ENCODE measurements around the gene RAB3IL1.

RAB3IL1 gene

DNA sequence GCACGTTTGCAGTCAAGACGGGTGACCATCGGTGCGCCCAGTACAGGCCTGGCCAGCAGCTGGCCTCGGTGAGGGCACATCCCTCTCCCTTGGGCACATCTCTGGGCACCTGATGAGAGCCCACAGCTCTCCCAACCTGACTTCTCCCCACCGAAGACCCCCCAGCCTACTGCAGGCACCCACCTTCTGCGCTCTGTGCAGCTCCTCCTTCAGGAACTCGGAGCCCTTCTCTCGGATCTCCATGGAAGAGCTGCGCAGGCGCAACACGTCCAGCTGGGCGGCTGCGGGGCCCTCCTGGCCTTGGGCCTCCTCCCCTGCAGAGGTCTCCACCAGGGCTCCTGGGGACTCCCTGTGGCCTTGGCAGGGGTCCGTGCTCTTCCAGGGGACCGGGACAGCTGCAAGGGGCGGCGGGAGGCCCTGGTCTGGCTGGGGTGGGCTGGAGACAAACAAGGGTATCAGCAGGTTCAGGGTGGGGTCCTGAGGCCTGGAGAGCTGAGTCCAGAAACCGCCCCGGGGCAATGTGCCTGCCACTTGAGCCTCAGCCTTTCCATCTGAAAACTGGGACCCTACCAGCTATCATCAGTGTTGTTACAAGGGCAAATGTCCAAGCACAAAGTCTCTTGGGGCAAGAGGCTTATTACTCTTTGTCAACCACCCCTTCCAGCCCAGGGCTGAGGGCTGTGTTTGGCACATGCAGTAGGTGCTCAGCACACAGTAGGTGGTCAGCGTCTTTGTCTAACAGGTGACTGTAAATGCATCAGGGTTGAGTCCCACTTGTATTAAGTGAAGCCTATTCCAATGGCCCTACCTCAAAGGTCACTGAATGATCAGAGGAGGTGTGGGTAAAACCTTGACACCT is 9.3 kb downstream of the RAB3IL1 start:
- H3K4me1 ChIP-seq (ENCODE audit: control insufficient read depth in 1 of 2, insufficient read depth in 2 of 2, low read length in 2 of 2) = peaks cover 9 to 33% of the 10 kb centered on the region in 2 donors
- H3K9me3 ChIP-seq (ENCODE audit: control insufficient read depth in 1 of 2, low read length in 2 of 2) = no peaks in the 10 kb centered on the region
- H3K27ac ChIP-seq (ENCODE audit: low read length) = no peak overlapping the region
- peaks cover 8 to 37% of the 10 kb centered on the region in 2 donors for H3K36me3 ChIP-seq (ENCODE audit: control insufficient read depth in 1 of 2, insufficient read depth in 2 of 2, low read length in 2 of 2)
- H3K27me3 ChIP-seq (ENCODE audit: low read depth, low read length) = no peaks in the 10 kb centered on the region
- no peak overlapping the region for H3K4me3 ChIP-seq (ENCODE audit: low read depth in 1 of 2, low read length in 2 of 2)

DNA sequence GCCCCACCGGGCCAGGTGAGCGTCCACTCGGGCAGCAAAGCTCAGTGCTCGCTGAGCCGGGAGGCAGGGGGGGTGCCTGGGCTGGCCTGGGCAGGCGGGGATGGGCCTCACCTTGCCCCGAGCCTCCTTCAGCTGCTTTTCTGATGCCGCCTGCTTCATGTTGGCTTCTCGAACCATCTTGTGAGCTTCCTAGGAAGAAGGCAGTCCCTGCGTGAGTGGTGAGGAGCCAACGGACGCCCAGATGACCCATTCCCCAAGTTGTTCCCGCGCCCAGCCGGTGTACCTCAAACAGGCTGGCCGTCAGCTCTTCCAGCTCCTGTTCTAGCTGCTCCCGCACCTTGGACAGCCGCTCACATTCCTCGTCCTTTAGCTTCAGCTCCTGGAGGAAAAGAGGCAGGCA is 10.1 kb downstream of the RAB3IL1 start:
- Histone ChIP-seq H3K36me3 (ENCODE audit: control insufficient read depth in 1 of 2, insufficient read depth in 2 of 2, low read length in 2 of 2) (peaks cover 8 to 44% of the 10 kb centered on the region in 2 donors), H3K4me1 (ENCODE audit: control insufficient read depth in 1 of 2, insufficient read depth in 2 of 2, low read length in 2 of 2) (peaks cover 9 to 26% of the 10 kb centered on the region in 2 donors), H3K27ac (ENCODE audit: low read length) (no peak overlapping the region), H3K4me3 (ENCODE audit: low read depth in 1 of 2, low read length in 2 of 2) (no peak overlapping the region), H3K27me3 (ENCODE audit: low read depth, low read length) (no peaks in the 10 kb centered on the region), H3K9me3 (ENCODE audit: control insufficient read depth in 1 of 2, low read length in 2 of 2) (no peaks in the 10 kb centered on the region)

DNA sequence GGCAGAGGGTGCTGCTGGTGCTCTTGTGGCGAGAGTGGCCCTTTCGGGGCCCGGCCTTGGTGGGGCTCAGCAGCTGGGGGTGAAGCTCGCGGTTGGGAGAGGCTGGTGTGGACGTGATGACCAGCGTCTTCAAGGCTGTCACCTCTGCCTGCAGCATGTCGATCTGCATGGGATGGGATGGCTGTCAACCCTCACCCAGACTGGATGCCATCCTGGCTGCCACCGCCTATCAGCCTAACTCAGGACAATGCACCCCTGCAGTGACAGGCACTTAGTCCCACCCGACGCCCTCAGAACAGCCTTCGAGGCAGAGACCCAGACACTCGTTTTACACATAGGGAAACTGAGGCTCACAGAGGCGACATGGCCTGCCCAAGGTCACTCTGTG is 10.8 kb downstream of the RAB3IL1 start:
- H3K36me3 ChIP-seq (ENCODE audit: control insufficient read depth in 1 of 2, insufficient read depth in 2 of 2, low read length in 2 of 2) = peaks cover 8 to 46% of the 10 kb centered on the region in 2 donors
- H3K27ac ChIP-seq (ENCODE audit: low read length) = no peak overlapping the region

DNA sequence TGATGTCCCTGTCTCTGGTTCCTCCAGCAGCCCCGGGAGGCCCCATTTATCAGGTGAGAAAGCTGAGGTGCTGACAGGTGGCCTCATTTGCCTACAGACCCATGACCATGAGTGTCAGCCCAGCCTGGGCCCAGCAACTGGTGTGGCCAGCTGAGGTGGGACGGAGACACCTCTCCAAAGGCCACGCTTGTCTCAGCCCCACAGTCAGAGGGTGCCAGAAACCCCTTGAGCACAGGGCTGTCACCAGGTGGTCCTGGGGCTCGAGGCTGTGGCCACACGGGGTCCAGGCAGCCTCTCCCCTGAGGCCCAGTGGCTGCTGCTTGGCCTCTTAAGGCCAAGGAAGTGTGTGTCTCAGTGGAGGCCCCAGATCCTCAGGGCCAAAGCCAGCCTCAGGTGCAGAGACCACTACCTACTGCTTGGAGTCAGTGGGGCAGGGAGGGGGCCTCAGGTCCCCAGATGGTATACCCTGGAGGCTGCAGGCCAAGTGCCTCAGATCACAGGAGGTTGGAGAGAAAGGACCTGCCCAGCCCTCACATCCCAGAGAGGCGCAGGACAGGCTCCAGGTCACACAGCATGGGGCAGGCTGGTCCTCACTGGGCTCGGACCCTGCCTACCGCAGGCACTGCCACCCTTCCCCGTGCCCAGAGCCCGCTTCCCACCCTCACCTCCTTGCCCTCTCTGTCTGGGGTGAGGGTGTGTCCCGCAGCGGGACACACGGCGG is 11.4 kb downstream of the RAB3IL1 start:
- no peak overlapping the region for H3K27ac ChIP-seq (ENCODE audit: low read length)
- H3K27me3 ChIP-seq (ENCODE audit: low read depth, low read length) = no peaks in the 10 kb centered on the region
- peaks cover 6 to 20% of the 10 kb centered on the region in 2 donors for H3K4me1 ChIP-seq (ENCODE audit: control insufficient read depth in 1 of 2, insufficient read depth in 2 of 2, low read length in 2 of 2)
- peaks cover 8 to 46% of the 10 kb centered on the region in 2 donors for H3K36me3 ChIP-seq (ENCODE audit: control insufficient read depth in 1 of 2, insufficient read depth in 2 of 2, low read length in 2 of 2)
- H3K9me3 ChIP-seq (ENCODE audit: control insufficient read depth in 1 of 2, low read length in 2 of 2) = no peaks in the 10 kb centered on the region
- no peak overlapping the region for H3K4me3 ChIP-seq (ENCODE audit: low read depth in 1 of 2, low read length in 2 of 2)

More for the DNA sequence above, 10.8 kb downstream of the RAB3IL1 start:
- no peaks in the 10 kb centered on the region for H3K27me3 ChIP-seq (ENCODE audit: low read depth, low read length)
- peaks cover 9 to 20% of the 10 kb centered on the region in 2 donors for H3K4me1 ChIP-seq (ENCODE audit: control insufficient read depth in 1 of 2, insufficient read depth in 2 of 2, low read length in 2 of 2)
- H3K9me3 ChIP-seq (ENCODE audit: control insufficient read depth in 1 of 2, low read length in 2 of 2) = no peaks in the 10 kb centered on the region
- no peak overlapping the region for H3K4me3 ChIP-seq (ENCODE audit: low read depth in 1 of 2, low read length in 2 of 2)

DNA sequence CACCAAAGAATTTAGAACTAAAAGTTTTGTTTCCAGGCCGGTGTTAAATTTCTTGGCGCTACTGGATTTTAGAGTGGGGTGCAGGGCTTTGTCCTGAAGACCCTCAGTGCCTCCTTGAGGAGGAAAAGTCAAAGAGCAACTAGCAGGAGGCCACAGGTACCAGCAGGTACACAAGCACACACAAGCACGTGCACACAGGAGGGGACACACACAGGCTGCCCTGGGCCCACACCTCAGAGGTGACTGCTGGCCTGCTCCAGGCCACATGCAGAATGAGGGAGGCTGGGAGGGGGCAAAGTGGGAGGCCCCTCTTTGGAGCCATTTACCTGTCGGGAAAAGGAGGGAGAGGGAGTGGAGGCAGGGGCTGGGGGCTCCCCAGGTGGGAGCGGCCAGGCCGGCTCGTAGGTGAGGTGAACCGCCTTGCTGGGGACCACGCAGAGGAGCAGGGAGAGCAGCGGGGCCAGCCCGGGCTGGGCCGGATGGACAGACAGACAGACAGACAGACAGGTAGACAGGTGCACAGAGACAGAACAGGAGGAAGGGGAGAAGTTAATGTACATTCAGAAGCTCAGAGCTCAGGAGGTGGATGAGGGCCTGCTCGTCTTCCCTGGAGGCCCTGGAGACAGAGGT is 12.2 kb downstream of the RAB3IL1 start:
- Histone ChIP-seq H3K27ac (ENCODE audit: low read length) (no peak overlapping the region), H3K4me3 (ENCODE audit: low read depth in 1 of 2, low read length in 2 of 2) (no peak overlapping the region), H3K27me3 (ENCODE audit: low read depth, low read length) (no peaks in the 10 kb centered on the region), H3K4me1 (ENCODE audit: control insufficient read depth in 1 of 2, insufficient read depth in 2 of 2, low read length in 2 of 2) (peaks cover 4 to 13% of the 10 kb centered on the region in 2 donors), H3K36me3 (ENCODE audit: control insufficient read depth in 1 of 2, insufficient read depth in 2 of 2, low read length in 2 of 2) (peaks cover 8 to 49% of the 10 kb centered on the region in 2 donors), H3K9me3 (ENCODE audit: control insufficient read depth in 1 of 2, low read length in 2 of 2) (no peaks in the 10 kb centered on the region)

DNA sequence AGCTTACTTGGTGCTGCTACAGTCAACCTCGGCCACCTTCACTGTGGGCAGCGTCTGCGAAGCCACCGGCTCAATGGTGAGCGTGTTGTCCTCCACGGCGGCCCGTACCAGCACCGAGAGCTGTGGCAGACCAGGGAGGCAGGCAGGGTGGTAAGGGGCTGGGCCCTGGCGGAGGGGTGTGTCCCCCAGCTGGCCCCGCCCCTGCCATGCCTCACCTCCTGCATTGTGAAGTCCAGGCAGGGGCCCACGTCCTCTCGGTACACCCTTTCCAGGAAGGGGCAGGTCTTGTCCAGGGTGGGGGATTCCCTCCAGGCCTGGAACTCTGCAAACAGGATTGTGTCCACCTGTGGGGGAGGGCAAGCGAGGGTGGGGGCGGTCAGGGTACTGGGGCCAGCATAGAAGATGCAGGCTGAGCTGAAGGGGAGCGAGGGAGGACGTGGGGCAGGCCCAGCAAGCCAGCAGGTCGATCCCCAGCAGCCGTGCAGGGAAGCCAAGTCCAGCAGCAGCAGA is 12.8 kb downstream of the RAB3IL1 start:
- H3K9me3 ChIP-seq (ENCODE audit: control insufficient read depth in 1 of 2, low read length in 2 of 2) = no peaks in the 10 kb centered on the region
- peaks cover 4 to 13% of the 10 kb centered on the region in 2 donors for H3K4me1 ChIP-seq (ENCODE audit: control insufficient read depth in 1 of 2, insufficient read depth in 2 of 2, low read length in 2 of 2)
- peaks cover 8 to 49% of the 10 kb centered on the region in 2 donors for H3K36me3 ChIP-seq (ENCODE audit: control insufficient read depth in 1 of 2, insufficient read depth in 2 of 2, low read length in 2 of 2)
- no peak overlapping the region for H3K27ac ChIP-seq (ENCODE audit: low read length)
- H3K4me3 ChIP-seq (ENCODE audit: low read depth in 1 of 2, low read length in 2 of 2) = no peak overlapping the region
- no peaks in the 10 kb centered on the region for H3K27me3 ChIP-seq (ENCODE audit: low read depth, low read length)

DNA sequence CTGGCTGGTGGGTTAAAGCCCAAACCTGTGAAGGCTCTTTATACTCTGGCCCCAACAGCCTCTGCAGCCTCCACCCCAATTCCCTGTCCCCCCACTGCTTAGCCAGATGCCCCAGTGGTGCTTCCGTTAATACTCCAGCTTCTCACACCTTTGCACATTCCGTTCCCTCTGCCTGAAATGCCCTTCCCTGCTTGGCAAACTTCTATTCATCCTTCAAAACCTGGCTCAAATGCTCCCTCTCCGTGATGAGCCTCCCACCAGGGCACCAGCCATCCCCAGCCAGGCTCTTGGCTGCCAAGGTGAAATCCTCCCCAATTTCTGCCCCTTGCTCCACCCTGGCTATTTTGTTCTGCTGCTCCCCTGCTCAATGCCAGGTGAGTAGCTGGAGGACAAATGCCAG is 13.5 kb downstream of the RAB3IL1 start:
- no peaks in the 10 kb centered on the region for H3K27me3 ChIP-seq (ENCODE audit: low read depth, low read length)
- peaks cover 4 to 12% of the 10 kb centered on the region in 2 donors for H3K4me1 ChIP-seq (ENCODE audit: control insufficient read depth in 1 of 2, insufficient read depth in 2 of 2, low read length in 2 of 2)
- peaks cover 8 to 49% of the 10 kb centered on the region in 2 donors for H3K36me3 ChIP-seq (ENCODE audit: control insufficient read depth in 1 of 2, insufficient read depth in 2 of 2, low read length in 2 of 2)
- no peak overlapping the region for H3K4me3 ChIP-seq (ENCODE audit: low read depth in 1 of 2, low read length in 2 of 2)
- no peaks in the 10 kb centered on the region for H3K9me3 ChIP-seq (ENCODE audit: control insufficient read depth in 1 of 2, low read length in 2 of 2)
- H3K27ac ChIP-seq (ENCODE audit: low read length) = no peak overlapping the region

DNA sequence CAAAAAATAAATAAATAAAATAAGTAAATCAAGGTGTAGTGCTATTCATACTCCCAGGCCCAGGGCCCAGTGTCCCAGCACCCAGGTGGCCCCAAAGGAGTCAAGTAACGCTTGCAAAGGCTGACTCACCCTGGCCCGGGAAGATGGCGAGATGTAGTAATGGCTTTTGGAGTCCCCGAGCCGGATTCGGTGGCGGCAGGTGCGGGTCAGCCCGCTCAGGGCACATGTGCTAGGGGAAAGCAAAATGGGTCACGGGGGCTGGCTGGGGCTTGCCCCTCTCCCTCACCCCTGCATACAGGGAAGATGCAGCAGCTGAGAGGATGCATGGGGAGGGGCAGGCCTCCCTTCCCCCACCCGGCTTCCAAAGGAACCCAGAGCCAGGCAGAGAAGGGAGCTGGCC is 15.1 kb downstream of the RAB3IL1 start:
- Histone ChIP-seq H3K9me3 (ENCODE audit: control insufficient read depth in 1 of 2, low read length in 2 of 2) (no peaks in the 10 kb centered on the region), H3K27ac (ENCODE audit: low read length) (no peak overlapping the region), H3K4me3 (ENCODE audit: low read depth in 1 of 2, low read length in 2 of 2) (no peak overlapping the region), H3K27me3 (ENCODE audit: low read depth, low read length) (no peaks in the 10 kb centered on the region), H3K4me1 (ENCODE audit: control insufficient read depth in 1 of 2, insufficient read depth in 2 of 2, low read length in 2 of 2) (peaks cover 0 to 13% of the 10 kb centered on the region in 2 donors), H3K36me3 (ENCODE audit: control insufficient read depth in 1 of 2, insufficient read depth in 2 of 2, low read length in 2 of 2) (peaks cover 3 to 46% of the 10 kb centered on the region in 2 donors)

DNA sequence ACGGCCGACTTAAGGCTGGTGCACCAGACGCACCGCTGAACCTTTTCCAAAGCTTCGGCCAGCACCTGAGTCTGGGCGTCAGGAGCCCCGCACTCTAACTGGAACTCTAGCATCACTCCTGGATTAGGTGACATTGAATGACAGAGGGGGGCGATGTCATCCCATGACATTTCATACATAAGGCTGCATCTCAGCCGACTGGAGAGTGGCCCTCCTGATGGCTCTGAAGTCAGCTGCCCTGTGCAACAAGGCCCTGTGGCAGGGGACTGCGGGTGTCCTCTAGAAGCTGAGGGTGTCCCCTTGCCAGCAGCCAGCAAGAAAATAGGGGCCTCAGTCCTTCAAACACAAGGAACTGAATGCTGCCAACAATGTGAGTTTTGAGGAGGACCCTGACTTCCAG is 16.0 kb downstream of the RAB3IL1 start:
- Histone ChIP-seq H3K4me1 (ENCODE audit: control insufficient read depth in 1 of 2, insufficient read depth in 2 of 2, low read length in 2 of 2) (peaks cover 0 to 13% of the 10 kb centered on the region in 2 donors), H3K4me3 (ENCODE audit: low read depth in 1 of 2, low read length in 2 of 2) (no peak overlapping the region), H3K27me3 (ENCODE audit: low read depth, low read length) (no peaks in the 10 kb centered on the region), H3K36me3 (ENCODE audit: control insufficient read depth in 1 of 2, insufficient read depth in 2 of 2, low read length in 2 of 2) (peaks cover 0 to 37% of the 10 kb centered on the region in 2 donors), H3K9me3 (ENCODE audit: control insufficient read depth in 1 of 2, low read length in 2 of 2) (no peaks in the 10 kb centered on the region), H3K27ac (ENCODE audit: low read length) (no peak overlapping the region)

DNA sequence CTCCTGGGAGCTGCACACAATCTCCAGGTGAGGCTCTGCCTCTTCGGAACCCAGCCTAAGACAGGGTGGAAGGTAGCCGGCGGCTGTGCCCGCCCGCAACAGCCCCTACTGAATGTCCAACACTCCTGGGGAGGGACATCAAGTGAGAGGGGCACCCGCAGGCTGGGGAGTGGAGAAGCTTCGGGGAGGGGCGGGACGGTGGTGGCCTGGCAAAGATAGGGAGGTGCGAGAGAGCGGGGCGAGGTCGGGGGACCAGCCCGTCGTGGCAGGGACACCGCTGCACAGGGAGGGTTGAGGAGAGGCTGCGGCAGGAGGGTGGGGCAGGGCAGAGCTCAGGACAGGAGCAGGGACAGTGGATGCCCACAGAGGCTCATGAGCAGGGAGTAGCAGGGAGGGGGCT is 17.1 kb downstream of the RAB3IL1 start:
- Histone ChIP-seq H3K36me3 (ENCODE audit: control insufficient read depth in 1 of 2, insufficient read depth in 2 of 2, low read length in 2 of 2) (peaks cover 0 to 25% of the 10 kb centered on the region in 2 donors), H3K4me3 (ENCODE audit: low read depth in 1 of 2, low read length in 2 of 2) (no peak overlapping the region), H3K27me3 (ENCODE audit: low read depth, low read length) (no peaks in the 10 kb centered on the region), H3K9me3 (ENCODE audit: control insufficient read depth in 1 of 2, low read length in 2 of 2) (no peaks in the 10 kb centered on the region), H3K4me1 (ENCODE audit: control insufficient read depth in 1 of 2, insufficient read depth in 2 of 2, low read length in 2 of 2) (peaks cover 0 to 13% of the 10 kb centered on the region in 2 donors), H3K27ac (ENCODE audit: low read length) (no peak overlapping the region)
